GM21529 (cell line): Measurements from ENCODE around the gene ZNF391.
"Not testable (repeated sequence)": the region's sequence is repeated elsewhere in the genome, so short reads cannot be mapped to it uniquely, and the experiment has no call there.

Source experiments
- ATAC-seq: cut with Tn5 transposase; IDR thresholded peaks from one replicate; pipeline ENCODE4 v1.9.1; 2021; ENCODE audit not compliant: unreplicated experiment

ZNF391 gene

DNA sequence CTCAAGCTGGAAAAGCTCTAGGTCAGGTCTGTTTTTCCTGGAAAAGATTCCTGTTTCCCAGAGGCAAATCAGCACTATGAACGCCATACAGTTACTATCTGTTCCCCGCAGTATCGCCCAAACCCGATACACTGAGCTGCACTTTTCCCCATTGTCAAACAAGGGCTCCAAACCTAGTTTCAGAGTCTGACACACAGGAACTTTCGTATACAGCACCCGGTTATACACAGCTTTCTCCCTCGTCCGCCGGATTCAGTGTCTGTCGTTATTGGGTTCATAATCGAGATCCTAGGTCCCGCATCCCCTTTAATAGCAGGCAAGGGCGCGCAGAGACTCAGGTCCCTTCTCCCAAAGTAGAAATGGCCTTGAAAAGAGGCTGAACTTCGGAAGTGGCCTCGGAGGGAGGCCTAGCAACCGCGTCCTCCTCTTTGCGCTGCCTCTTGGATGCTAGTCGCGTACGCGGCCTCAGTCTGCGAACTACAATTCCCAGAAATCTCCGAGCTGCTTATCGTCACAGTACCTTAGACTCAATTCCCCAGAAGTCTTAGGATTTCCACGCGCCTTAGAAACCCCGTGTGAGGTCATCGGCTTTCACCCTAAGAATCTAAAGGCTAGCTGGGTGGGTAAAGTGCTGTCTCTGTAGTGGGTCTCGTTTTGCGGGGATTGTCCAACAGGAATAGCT lies 34.2 kb downstream of the ZNF391 start:
- ATAC-seq, result no peak

DNA sequence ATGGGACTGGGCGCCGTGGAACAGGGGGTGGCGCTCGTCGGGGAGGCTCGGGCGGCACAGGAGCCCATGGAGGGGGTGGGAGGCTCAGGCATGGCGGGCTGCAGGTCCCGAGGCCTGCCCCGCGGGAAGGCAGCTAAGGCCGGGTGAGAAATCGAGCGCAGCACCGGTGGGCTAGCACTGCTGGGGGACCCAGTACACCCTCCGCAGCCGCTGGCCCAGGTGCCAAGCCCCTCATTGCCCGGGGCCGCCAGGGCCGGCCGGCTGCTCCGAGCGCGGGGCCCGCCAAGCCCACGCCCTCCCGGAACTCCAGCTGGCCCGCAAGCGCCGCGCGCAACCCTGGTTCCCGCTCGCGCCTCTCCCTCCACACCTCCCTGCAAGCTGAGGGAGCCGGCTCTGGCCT lies 36.3 kb downstream of the ZNF391 start:
- not testable (repeated sequence) for ATAC-seq

DNA sequence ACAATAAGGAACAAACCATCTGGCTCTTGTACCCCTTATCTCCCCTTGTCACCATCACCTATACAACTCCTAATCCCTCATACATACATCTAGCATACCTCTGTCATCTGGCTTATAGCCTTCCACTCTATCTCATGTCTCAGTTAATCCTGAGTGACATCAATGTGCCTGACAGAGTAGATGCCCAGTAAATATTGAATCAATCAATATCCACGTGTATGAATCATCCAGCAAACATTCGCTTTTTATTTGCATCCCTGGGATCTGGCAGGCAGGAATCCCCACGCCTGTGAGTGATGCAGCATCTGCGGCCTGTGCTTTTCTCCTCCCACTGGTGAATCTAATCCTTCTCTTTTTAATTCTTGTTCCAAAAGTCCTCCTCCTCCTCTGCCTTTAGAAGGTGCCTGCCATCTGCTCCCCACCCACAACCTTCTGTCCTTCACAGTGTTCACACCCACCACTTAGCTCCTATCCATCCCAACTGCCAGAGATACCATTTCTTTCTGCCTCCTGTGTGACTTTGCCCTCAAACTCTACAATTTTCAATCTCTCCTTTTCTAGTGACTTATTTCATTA lies 37.6 kb downstream of the ZNF391 start:
- no peak for ATAC-seq

DNA sequence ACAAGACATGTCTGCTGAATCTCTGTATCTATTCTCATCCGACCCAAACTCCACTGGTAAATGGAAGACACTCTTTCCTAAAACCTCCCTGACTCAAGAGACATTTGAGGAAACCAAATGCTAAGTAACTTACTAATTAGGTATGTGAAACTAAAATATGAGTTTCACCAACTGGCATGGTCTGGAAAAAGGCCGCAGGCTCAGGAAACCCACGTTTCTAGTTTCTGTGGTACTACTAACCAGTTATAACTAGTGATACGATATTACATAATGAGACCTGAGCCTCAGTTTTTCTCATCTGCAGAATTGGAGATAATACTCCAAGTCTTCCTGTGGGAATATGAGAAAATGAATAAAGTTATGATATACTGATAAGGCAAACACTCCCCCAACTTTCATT lies 39.9 kb downstream of the ZNF391 start:
- no peak for ATAC-seq

DNA sequence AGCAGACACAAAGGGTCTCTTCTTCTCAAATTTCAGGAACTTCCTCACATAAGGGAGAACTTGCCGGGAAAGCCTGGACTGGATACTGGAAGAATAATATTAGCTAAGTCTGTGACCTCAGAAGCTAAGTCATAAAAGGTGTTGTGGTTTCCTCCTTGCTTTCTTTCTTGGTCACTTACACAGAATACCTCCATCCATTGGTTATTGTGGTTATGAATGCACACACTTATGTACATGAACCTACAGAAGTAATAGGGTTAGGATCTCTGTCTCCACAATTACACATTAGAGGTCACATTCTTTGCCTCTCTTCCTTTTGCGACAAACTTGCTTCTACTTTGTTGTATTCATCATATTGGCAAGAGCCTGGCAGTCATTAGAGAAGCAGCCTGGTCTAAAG lies 40.4 kb downstream of the ZNF391 start:
- ATAC-seq, result no peak

DNA sequence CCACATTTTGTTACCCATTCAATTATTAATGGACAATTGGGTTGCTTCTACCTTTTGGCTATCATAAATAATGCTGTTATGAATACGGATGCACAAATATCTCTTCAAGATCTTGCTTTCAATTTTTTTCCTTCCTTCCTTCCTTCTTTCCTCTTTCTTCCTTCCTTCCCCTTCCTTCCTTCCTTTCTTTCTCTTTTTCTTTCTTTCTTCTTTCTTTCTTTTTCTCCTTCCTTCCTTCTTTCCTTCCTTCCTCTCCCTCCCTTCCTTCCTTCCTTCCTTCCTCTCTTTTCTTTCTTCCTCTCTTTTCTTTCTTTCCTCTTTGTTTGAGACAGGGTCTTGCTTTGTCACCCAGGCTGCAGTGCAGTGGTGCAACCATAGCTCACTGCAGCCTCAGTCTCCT lies 45.2 kb downstream of the ZNF391 start:
- no peak for ATAC-seq

DNA sequence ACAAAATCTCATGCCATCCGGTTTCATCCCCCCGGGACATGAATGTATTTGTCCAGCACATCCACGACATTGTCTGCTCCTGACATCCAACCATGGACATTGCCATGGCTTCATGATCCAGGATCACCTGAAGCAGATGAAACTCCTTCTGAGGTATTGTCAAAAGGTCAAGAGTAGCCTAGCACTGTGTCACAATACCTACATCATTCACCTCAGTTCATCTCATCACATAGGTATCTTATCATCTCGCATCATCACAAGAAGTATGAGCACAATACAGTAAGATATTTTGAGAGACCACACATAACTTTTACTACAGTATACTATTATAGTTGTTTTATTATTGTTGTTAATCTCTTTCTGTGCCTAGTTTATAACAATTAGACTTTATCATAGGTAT lies 50.8 kb downstream of the ZNF391 start:
- no peak for ATAC-seq

DNA sequence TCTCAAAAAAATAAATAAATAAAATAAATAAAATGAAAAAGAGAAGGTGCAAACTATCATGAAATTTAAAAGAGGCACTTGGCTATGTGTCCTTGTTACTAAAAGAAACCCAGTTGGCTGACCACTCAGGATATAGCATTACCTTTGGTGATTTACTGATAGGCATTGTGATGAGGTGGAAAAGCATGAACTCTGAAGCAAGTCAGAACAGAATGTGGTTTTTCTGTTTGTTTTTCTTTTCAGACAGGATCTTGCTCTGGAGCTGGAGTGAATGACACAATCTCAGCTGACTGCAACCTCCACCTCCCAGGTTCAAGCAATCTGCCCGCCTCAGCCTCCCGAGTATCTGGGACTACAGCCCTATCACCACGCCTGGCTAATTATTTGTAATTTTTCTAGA lies 52.4 kb downstream of the ZNF391 start:
- no peak for ATAC-seq

DNA sequence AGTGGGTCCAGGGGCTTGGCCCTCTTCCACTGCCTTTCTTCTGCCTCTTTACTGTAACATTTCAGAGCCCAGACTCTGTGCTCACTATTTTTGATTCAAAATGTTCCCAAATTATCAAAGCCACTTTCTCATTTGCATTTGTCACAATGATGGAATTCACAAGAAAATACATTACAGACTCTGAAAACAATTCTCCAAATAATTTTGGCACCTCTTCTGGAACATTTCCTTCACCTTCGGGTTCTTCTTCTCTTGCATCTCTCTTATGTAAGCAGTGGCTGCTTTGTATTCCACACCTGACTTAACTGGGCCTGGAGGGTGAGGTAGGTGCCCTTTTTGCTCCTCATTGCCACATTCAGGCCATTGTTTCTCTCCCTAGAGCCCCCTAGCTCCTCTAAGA lies 54.4 kb downstream of the ZNF391 start:
- no peak for ATAC-seq

DNA sequence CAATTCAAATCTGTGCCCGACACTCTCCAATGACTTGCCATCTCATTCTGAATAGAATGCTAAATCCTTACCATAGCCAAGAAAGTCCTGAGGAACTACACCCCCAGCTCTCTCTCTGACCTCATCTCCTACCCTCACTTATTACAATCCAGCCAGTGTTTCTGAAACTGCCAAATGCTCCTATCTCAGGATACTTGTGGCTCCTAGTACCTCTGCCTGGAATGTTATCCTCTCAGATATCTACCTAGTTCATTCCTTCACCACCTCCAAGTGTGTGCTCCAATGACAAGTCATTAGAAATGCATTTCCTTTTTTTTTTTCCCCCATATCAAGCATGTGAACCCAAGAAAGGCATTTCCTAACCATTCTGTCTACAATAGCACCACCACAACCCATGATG lies 59.9 kb downstream of the ZNF391 start:
- no peak for ATAC-seq

DNA sequence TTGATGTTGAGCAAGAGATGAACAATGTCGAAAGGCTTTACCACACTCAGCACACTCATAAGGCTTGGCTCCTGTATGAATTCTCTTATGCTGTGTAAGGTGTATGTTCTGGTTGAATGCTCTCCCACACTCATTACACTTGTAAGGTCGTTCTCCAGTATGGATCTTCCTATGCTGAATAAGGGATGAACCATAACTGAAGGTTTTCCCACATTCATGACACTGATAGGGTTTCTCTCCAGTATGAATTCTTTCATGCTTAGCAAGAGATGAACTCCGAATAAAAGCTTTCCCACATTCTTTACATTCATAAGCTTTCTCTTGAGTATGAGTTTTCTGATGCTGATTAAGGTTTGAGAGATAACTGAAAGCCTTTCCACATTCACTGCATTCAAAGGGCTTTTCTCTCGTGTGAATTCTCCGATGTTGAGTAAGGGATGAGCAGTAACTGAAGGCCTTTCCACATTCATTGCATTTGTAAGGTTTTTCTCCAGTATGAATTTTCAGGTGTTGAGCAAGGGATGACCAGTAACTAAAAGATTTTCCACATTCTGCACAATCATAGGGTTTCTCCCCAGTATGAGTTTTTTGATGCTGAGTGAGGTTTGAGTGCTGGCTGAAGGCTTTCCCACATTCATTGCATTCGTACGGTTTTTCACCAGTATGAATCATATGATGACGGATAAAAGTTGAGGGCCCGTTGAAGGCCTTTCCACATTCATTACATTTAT lies 63.3 kb downstream of the ZNF391 start:
- no peak for ATAC-seq

DNA sequence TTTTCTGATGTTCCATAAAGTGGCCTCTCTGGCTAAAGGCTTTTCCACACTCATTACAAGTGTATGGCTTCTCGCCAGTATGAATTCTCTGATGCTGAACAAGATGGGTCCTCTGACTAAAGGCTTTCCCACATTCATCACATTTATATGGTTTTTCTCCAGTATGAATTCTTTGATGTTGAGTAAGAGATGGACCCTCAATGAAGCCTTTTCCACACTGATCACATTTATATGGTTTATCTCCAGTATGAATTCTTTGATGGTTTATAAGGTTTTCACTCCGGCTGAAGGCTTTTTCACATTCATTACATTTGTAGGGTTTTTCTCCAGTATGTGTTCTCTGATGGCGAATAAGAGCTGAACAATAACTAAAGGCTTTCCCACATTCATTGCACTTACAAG lies 63.9 kb downstream of the ZNF391 start:
- no peak for ATAC-seq
